SH-SY5Y (cell line): Measurements from ENCODE around the gene SPON1.

ENCODE experiments used
- GATA2 ChIP-seq: IDR thresholded peaks from 2 replicates; pipeline ENCODE4 v1.6.1; 2011; ENCODE audit warnings: mild to moderate bottlenecking, low read depth, low read length
- GATA3 ChIP-seq: IDR thresholded peaks from 2 replicates; pipeline ENCODE4 v1.6.1; 2011; ENCODE audit warnings: low read depth, mild to moderate bottlenecking, low read length, moderate library complexity

GRCh38 chr11:14124886-14125285, 162.4 kb downstream of the SPON1 start:
- TF ChIP-seq GATA2 (no peak), GATA3 (no peak)
